Stimulated activated CD8-positive, alpha-beta memory T cell treated with anti-CD3 and anti-CD28 coated beads, Interleukin-7, amount 100 ng/mL, for 4 hours (primary cell): ENCODE measurements around the gene NUDT14.
A peak's percentile ranks its signal among the peaks of the same experiment; 100 is the strongest.

ENCODE experiments used
- DNase-seq, 2 donors: peaks; one replicate each; pipeline ENCODE4 v3.0.0-alpha.2; 2020; ENCODE audit warnings: low read depth in 2 of 2

Gene NUDT14

DNA sequence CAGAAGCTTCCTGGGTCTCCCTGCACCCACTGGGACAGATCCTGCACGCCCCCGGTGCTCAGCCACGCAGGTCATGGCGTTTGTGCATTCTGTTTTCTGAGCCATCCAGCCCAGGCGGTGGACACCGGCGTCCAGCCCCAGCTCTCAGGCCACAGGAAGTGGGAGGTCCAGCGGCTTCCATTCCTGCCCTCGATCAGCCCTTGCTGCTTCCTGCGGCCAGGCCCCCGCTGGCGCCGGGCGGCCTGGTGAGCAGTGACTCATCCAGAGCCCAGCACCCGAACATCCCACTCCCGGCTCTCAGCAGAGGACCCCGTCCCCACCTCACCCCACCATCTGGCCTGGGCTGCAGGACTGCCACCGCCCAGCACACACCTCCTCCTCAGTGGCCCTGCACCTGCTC is 18.0 kb upstream of the NUDT14 start:
- no peak for DNase-seq

DNA sequence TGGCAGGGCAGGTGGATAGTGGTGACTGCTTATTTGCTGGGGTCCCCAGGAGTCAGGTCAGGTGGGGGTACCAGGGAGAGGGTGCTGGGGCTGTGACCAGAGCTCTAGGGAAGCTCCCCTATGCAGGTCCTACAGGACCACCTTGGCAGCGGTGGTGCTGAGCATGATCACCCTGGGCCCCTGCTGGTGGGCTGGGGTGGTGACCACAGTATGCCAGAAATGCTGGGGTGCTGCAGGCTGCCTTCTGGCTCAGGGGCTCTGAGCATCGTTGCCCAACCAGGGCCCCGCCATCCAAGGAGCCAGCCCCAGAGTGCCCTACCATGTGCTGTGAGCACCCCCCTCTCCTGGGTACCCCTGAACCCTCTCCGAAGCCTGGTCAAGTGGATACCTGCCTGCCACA is 17.5 kb upstream of the NUDT14 start:
- DNase-seq: no peak

DNA sequence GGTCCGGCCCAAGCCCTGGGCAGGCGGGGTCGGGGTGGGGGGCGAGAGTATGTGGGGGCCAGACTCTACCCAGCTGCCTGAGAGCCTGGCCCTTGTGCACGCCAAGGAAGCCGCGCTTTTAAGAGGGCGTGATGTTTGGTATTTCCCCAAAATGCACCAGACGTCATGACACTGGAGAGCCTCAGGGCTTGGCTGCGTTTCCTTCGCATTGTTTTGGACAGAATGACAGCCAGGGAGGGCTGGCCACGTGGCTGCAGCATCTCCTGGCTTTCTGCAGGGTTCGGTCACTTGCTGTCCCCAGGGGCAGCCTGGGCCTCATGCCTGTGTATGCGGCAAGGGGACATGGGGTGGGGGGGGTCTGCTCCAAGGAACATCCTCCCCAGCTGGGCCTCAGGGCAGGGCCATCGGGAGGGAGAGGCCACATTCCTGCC is 16.1 kb upstream of the NUDT14 start:
- DNase-seq: no peak

DNA sequence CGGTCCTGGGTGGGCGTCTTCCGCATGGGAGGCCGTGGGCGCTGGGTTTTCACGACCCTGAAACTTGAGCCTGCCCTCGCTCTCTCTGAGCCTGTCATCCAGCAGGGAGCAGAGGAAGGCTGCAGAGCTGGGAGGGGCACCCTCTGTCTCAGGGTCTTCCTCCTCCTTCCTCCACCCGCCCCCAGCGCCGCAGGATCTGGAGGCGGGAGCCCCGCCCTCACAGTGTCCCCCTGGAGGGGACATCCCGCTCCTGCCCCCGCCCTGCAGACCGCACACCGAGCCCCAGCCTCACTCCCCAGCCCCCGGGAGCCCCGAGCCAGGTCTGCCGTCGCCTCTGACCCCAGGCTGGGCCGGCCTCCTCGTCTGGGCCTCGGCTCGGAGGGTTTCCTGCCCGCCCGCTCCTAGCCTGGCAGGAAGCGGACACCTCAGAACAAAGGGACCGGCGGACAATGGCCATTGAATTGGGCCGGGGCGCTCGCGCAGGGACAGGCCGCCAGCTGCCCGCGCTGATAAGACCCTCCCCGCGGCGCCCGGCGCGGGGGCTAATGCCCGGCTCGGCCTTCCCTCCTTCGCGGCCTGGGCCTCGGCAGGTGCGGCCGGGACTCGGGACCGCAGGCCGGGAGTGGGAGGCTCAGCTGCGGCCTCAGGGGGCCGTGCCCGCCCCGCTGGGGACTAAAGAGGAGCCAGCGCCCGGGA is 15.3 kb upstream of the NUDT14 start:
- no peak for DNase-seq

DNA sequence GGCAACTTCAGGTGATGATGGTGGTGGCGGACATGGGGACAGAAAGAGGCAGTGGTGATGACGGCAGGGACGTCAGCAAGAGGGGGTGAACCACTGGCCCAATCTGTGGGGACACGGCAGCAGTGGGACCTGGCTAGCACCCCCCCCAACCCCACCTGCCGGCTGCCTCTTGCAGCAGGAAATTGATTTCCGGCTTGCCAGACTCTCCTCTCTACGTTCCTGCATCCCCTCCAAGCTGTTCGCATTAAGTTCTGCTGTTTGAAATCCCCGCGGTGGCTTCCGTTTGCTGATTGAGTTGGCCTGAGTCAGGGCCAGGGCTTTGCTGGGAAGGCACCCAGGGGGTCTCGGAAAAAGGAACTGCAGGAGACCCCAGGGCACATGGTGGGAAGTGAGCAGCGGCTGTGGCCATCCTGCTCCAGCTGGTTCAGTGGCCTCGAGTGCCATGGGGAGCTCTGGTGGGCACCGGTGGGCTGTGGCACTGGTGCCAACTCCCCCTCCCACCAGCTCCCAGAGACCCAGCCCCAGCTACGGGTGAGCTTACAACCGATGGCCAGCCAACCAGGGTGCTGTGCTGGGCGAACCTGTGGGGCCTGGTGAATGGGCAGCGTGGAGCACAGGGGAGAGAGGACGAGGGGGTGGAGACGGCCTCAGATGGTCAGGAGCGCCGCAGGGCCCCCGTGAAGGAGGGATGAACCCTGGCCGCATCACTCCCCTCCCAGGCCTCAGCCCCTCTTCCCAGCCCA is 14.6 kb upstream of the NUDT14 start:
- no peak for DNase-seq

DNA sequence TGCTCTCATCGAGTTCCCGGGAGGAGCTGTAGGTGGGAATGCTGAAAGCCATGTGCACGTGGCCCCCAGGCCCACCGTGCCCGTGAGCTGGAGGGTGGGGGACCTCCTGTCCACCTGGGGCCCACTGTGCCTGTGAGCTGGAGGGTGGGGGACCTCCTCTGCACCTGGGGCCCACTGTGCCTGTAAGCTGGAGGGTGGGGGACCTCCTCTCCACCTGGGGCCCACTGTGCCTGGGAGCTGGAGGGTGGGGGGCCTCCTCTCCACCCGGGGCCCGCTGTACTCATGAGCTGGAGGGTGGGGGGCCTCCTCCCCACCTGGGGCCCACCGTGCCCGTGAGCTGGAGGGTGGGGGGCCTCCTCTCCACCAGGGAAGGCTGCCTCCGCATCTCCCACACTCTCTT is 13.9 kb upstream of the NUDT14 start:
- DNase-seq: no peak

DNA sequence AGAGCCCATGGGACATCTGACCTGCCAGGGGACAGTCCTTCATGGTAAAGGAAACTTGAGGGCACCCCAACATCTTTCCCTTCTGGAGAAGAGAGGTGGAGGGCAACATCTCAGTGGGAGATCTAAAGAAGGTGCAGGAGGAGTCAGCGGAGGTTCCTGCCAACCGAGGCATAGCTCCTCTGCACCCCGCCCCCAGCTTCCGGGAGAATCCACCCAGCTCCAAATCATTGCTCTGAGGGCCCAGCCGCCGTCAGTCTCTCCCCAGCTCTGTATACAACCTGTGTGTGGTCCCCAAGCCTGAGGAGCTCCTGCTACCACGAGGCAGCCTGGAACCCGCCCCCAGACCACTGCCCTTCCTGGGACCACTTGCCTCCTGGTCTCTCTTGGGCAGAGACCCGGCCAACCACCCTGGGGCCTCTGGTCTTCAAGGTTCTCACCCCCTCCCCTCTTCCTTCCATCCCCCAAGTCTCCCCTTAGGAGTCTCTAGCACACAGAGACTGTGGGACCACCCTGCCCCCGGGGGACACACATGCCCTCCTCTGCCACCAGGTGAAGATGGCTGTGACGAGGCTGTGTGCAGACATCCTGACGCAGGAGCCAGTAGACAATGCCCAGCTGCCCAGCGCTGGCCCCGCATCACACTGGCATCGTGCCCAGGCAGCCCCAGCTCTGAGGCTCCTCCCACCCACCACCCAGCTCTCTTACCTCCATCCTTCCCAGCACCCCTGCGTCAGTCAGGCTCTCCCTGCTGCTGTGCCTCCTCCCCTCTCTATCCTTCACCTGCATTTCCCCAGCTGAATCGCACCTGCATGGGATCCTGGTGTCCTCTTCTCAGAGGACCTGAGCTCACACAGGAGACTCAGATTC is 13.0 kb upstream of the NUDT14 start:
- DNase-seq: no peak

DNA sequence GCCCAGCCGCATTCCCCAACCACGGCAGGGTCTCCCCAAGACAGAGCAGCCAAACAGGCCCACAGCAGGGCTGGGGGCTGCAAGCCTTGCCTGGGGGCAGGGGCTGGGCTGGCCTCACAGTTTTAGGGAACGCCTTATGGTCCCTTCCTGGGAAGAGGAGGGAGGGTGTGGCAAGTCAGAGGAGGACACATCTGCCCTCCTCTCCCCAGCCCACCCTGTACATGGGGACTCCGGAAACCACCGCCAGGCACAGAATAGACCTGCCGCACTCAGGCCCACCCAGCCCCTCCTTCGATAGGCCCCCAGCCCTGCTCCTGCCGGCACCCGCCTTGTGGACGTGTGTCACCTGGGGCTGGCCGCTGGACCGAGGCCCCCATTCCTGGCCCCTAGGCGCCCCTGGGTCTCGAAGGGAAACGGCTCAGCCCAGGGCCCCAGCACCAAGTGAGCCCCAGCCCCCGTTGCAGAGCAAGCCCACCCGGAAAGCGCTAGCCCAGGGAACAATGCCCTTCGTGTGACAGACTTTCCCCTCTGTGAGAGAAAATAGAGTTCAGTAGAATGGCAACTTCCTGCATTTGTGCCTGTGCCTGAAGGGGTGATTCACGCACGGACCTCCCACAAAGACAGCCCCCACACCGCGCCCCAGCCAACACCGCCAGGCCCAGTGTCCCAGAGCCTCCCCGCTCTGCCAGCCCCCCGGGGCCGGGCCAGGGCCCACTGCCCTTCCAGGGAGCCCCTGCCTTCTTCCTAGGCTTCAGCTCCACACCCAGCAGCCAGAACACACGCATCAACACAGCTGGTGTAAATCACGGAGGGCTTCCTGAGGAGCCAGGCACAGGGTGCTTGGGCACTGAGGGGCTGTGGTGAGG is 12.0 kb upstream of the NUDT14 start:
- DNase-seq: peak in 1 of 2 donors; percentile 33

DNA sequence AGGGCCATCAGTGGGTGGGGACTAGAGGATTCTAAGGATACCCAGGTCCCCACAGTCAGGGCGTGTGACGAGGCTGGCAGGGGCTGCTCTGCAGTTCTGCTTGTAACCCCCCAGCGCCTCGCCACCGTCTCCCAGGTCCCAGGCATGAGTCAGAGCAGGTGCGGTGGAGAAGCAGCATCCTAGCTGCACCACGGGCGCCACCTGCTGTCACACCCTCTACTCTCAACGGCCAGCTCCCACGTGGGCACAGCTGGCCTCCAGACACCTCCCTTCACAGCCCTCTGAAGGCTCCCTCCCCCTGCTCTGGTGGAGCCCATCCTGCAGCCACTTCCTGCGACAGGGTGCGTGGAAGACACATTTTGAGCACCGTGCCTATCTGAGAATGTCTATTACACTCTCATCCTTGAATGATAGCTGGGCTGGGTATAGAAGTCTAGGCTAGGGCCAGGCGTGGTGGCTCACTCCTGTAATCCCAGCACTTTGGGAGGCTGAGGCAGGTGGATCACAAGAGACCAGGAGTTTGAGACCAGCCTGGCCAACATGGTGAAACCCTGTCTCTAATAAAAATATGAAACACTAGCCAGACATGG is 6.9 kb upstream of the NUDT14 start:
- DNase-seq: no peak

DNA sequence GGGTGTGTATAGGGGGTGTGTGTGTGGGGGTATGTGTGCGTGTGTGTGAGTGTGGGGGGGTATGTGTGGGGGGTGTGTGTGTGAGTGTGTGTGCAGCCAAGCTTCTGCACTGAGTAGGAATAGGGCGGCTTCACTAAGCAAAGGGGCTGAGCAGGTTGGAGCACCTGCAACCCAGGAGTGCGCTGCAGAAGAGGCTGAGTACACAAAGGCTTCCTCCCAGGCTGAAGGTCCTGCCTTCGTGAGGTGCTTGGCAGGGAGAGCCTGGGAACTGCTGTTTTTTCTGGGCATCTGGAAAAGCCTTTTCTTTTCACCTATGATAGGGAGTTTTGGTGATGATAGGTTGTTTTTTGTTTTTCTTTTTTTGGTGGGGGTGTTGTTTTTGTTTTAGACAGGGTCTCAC is 6.0 kb upstream of the NUDT14 start:
- no peak for DNase-seq

DNA sequence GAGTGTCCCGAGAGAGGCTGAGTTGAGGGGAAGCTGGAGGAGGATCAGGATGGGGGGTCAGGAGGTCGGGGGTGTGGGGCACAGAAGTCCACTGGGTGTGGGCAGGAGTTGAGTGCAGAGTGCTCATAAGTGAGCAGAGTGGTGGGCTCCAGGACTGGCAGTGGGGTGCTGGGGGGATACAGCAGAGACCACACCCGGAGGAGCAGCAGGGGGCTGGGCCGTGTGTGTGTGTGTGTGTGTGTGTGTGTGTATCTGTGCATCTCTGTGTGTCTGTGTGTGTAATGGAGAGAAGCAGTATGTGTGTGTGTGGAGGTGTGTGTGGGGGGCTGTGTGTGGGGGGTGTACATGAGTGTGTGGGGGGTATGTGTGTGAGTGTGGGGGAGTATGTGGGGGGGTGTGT is 4.9 kb upstream of the NUDT14 start:
- DNase-seq: no peak

DNA sequence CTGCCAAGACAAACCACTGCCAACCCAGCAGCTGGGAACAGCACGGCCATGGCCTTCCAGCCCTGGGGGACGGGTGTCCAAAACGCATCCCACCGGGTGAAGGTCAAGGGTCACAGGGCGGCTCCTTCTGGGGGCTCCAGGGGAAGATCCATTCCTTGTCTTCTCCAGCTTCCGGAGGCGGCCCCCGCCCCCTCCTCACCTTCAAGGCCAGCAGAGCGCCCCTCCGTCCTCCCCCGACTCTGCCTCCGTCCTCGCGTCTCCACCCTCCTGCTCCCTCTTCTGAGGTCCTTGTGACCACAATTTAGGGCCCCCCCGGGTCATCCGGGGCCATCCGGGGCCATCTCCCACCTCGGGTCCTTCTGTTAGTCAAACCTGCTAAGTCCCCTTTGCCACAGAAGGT is 3.9 kb upstream of the NUDT14 start:
- no peak for DNase-seq

DNA sequence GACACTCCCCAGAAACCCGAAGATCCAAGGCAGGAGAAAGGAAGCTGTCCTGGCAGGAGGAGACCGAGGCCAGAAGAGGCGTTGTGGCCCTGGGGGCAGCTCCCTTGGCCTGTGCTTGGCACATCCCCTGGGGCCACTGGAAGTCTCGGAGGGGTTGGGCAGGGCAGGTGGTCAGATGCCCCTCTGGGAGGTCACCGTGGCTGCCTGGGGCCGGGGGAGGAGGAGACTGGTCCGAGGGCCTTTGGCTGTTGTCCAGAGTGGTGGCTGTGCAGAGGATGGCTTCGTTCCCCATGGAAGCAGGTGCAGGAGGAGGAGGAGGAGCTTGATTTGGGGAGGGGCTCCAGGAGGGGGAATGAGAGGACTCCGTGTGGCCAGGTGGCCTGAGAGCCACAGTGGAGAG is 3.3 kb upstream of the NUDT14 start:
- no peak for DNase-seq

DNA sequence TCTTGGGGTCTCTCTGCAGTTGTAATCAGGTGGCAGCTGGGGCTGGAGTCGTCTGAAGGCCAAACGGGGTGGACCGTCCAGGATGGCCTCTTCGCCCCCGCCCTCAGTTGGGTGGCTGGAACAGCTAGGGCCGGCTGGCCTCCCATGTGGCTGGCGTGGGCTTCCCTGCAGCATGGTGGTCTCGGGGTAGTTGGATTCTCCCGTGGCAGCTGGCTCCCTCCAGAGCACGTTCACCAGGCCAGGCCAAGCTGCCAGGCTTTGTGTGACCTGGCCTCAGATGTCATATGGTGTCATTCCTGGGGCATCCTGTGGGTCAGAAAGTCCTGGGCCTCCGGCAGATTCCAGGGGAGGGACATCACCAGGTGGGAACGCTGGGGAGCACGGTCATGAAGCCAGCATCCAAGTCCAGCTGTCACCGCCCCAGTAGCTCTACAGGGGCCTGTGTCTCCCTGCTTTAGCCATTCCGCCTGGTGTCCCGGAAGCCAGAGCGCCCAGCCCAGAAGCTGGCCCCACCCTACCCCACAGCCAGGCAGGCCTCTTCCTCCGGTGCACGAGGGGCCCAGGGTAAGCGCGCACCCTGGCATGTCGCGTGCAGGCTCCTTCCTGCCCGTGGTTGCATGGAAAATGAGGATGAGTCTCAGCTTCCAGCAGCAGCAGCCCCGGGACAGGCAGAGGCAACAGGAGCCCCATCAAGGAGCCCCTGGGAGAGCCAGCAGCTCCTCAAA is 1.3 kb upstream of the NUDT14 start:
- no peak for DNase-seq

DNA sequence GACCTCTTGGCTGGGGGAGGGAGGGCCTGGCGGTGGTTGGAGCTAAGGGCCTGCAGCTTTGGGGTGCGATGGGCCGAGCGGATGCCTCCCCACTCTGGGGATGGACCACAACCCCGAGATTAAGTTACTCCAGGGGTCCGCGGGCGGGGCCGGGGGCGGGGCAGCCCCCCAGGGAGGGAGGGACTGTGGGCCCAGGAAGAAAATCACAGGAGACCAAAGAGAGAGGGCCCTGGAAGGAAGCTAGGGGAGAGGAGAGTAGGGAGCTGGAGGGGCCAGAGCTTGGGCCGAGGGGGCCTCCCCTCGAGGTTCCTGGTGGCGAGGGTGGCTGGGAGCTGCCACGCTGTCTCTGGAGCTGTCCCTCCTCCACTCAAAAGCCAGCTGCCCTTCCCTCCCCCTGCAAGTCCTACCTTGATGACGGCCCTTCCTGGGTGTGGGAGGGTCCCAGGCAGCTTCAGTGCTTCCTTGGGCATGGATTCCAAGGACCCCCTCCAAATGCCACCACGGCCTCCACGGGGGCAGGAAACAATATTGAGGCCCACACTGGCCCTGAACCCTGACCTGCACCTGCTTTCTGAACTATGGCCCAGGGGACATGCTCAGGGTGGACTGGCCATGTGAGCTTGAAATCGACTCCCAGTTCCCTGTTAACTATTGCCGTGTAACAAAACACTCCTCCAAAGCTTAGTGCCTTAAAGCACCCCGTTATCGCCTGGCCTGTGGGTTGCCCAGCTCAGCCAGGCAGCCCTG is 610 bp upstream of the NUDT14 start:
- no peak for DNase-seq

DNA sequence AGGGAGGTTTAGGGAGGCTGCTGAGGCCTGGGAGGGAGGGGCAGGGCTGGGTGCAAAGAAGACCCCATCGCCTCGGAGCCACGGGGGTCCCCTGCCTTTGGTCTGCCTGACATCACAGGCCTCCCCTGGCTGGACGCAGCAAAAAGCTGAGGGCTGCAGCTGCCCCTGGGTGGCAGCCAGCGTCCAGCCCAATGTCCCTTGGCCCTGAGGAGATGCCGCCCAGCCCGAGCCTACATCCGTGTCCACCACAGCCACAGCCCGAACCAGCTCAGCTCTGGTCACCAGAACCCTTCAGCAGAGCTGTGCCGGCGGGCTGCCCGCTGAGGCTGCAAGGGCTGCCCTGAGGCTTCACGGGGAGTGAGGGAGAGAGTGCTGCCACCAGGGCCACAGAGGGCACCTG is 1.9 kb downstream of the NUDT14 start:
- DNase-seq: no peak

DNA sequence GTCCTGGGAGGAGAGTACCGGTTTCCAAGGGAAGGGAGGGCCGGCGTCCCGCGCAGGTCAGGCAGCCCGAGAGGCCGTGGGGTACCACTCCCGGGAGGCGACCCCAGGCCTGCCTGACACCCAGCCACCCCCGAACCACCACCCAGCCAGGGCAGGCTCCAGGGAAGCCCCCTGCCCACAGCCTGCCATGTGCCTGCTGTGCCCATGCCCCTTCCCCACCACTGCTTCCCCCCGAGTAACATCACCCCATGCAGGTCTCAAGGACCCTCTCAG is 2.3 kb downstream of the NUDT14 start:
- no peak for DNase-seq

DNA sequence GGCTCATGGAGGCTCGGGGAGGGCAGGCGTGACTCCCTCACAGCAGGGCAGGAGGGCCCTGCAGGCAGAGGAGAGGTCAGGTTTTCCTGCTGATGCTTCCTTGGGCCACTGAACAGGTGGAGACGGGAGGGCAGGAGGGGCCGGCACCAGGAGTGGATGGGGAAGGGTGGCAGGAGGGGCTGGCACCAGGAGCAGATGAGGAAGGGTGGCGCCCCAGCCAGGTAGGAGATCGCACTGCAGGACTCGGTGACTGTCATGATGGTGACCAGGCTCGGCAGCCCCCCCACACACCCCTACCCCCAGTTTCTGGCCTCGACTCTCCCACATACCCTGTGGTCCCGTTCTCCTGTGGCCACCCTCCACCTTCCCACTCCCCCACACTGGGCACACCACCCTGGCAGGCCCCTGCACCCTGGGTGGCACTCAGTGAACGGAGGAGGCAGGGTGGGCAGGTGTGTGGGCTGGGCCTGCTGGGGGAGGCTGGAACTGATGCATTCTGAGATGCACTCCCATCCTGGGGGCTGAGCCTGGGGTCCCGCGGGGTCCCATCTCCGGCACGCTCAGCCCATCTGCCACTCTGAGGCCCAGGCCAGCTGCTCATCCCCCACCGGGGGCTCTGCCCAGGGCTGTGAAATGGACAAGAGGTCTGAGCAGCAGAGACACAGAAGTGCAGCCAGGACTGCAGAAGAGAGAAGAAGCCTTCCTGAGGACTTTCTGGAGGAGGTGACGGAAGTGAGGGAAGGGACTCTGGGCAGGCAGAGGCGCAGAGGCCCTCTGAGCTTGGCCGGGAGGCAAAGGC is 2.8 kb downstream of the NUDT14 start:
- DNase-seq: no peak

DNA sequence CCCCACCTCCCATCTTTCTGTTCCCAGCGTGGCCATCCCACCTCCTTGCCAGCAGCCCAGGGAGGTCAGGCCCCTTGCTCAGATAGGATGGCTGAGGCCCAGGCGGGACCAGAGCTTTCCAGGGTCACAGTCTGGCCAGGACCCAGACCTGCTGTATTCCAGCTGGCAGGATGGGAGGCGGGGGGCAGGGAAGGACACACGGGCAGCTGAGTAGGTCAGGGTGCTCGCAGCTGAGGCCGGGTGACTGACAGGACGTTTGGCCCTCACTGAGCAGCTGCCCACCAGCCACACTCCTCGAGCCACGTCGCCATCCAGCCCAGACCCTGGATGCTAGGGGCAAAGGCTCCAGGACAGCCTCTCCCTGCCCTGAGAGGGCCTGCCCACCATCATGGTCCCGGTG is 4.0 kb downstream of the NUDT14 start:
- no peak for DNase-seq
